Skeletal muscle tissue (tissue), 4 donors: ENCODE measurements around the gene PLEKHA7. TPM values are rescaled to one million over a fixed set of nuclear protein-coding genes. Genes with fewer than 3 reads are reported as not detected.

Source experiments
- H3K27ac ChIP-seq: one replicate; pipeline ENCODE4 v1.7.0; 2013; ENCODE audit warnings: mild to moderate bottlenecking, low read depth, low read length, inconsistent platforms
- H3K27me3 ChIP-seq, 3 donors: one replicate each; pipeline ENCODE4 v1.7.0; 2013; ENCODE audit warnings: low read length in 3 of 3; ENCODE audit not compliant: control insufficient read depth in 3 of 3, insufficient read depth in 3 of 3
- H3K36me3 ChIP-seq, 3 donors: one replicate each; pipeline ENCODE4 v1.7.0; 2013; ENCODE audit warnings: low read length in 3 of 3; ENCODE audit not compliant: control insufficient read depth in 3 of 3, insufficient read depth in 3 of 3
- H3K4me1 ChIP-seq, 3 donors: one replicate each; pipeline ENCODE4 v1.7.0; 2013; ENCODE audit warnings: low read length in 3 of 3, mild to moderate bottlenecking in 3 of 3; ENCODE audit not compliant: control insufficient read depth in 3 of 3, insufficient read depth in 3 of 3
- H3K4me3 ChIP-seq, 3 donors: one replicate each; pipeline ENCODE4 v1.7.0; 2013; ENCODE audit warnings: low read length in 3 of 3
- H3K9ac ChIP-seq, 3 donors: one replicate each; pipeline ENCODE4 v1.7.0; 2013; ENCODE audit warnings: low read length in 3 of 3, mild to moderate bottlenecking in 3 of 3, moderate library complexity in 2 of 3, low read depth in 1 of 3
- H3K9me3 ChIP-seq, 3 donors: one replicate each; pipeline ENCODE4 v1.7.0; 2013; ENCODE audit warnings: low read length in 3 of 3; ENCODE audit not compliant: control insufficient read depth in 3 of 3
- total RNA-seq: library from RNA; depleted of rRNA; stranded (reverse); fragments of >200 nt; gene quantifications from one replicate; pipeline ENCODE4 v1.2.3, GENCODE V29; 2014
- donor health status: Osteomylitis.

The PLEKHA7 gene
- total RNA-seq, 1 donor from 2014 or later: 5.2 TPM

- Histone ChIP-seq H3K27me3 (no peaks in the 10 kb centered on the region), H3K4me1 (peaks cover 10 to 20% (median 13%) of the 10 kb centered on the region in 3 donors), H3K36me3 (no peaks in the 10 kb centered on the region), H3K4me3 (no peak overlapping the region), H3K9ac (no peak overlapping the region), H3K9me3 (no peaks in the 10 kb centered on the region), H3K27ac (no peak overlapping the region)
These were observed 238.5 kb downstream of the PLEKHA7 start for GRCh38 chr11:16775614-16776283.

DNA sequence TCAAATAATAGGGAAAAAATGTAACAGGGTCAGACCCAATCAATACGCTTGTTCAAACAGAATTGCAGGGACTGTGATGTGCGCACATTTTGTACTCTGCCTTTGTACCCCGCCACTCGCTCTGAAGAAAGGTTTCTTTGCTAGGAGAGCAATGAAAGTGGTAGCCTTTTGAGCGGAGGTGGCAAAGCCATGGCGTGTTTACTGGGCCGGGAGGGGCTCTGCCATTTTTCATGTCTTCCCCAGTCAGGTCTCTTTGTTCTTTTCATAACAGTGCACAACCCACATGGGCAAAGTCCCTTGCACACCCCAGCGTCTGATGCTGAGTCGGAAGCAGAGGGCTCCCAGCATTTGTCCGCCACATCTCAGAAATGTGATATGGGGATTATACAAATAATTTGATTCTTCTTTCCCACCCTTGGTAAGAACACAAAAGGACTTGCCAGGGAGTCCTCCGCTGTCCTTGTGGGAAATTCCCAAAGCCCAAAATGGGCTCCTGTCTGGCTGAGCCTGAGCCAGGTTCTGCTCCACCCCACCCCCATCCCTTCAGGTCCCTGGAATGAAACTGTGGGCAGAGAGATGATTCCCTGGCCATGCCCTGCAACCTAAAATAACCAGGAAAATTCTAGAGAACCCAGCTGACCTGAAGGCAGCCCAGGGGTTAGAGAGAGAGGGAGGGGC, 239.1 kb downstream of the PLEKHA7 start:
- H3K9ac ChIP-seq: no peak overlapping the region
- H3K27me3 ChIP-seq: no peaks in the 10 kb centered on the region
- H3K4me3 ChIP-seq: no peak overlapping the region

GRCh38 chr11:16773981-16774935, 240.0 kb downstream of the PLEKHA7 start:
- Histone ChIP-seq H3K27me3 (no peaks in the 10 kb centered on the region), H3K27ac (no peak overlapping the region), H3K9ac (no peak overlapping the region), H3K4me1 (peaks cover 10 to 20% (median 13%) of the 10 kb centered on the region in 3 donors), H3K4me3 (no peak overlapping the region), H3K36me3 (no peaks in the 10 kb centered on the region), H3K9me3 (no peaks in the 10 kb centered on the region)

More for the DNA sequence above, 239.1 kb downstream of the PLEKHA7 start:
- Histone ChIP-seq H3K36me3 (no peaks in the 10 kb centered on the region), H3K4me1 (peaks cover 10 to 20% (median 13%) of the 10 kb centered on the region in 3 donors), H3K27ac (no peak overlapping the region), H3K9me3 (no peaks in the 10 kb centered on the region)

- H3K36me3 ChIP-seq: no peaks in the 10 kb centered on the region
These were observed 242.1 kb downstream of the PLEKHA7 start for GRCh38 chr11:16772141-16772512.

GRCh38 chr11:16771350-16772140, 242.7 kb downstream of the PLEKHA7 start:
- H3K27me3 ChIP-seq: peaks cover 0 to 4% (median 0%) of the 10 kb centered on the region in 3 donors
- H3K36me3 ChIP-seq: no peaks in the 10 kb centered on the region
- no peak overlapping the region for H3K4me3 ChIP-seq
- no peak overlapping the region for H3K9ac ChIP-seq
- H3K9me3 ChIP-seq: no peaks in the 10 kb centered on the region
- H3K4me1 ChIP-seq: peaks cover 10 to 15% (median 13%) of the 10 kb centered on the region in 3 donors
- no peak overlapping the region for H3K27ac ChIP-seq

More at GRCh38 chr11:16772141-16772512, 242.1 kb downstream of the PLEKHA7 start:
- Histone ChIP-seq H3K9ac (no peak overlapping the region), H3K4me1 (peaks cover 10 to 20% (median 13%) of the 10 kb centered on the region in 3 donors), H3K9me3 (no peaks in the 10 kb centered on the region), H3K27ac (no peak overlapping the region), H3K4me3 (no peak overlapping the region), H3K27me3 (peaks cover 0 to 4% (median 0%) of the 10 kb centered on the region in 3 donors)

GRCh38 chr11:16770016-16770415, 244.2 kb downstream of the PLEKHA7 start:
- no peak overlapping the region for H3K4me3 ChIP-seq
- no peaks in the 10 kb centered on the region for H3K9me3 ChIP-seq
- H3K27me3 ChIP-seq: peaks cover 0 to 4% (median 4%) of the 10 kb centered on the region in 3 donors
- no peaks in the 10 kb centered on the region for H3K36me3 ChIP-seq
- H3K4me1 ChIP-seq: peaks cover 0 to 5% (median under 1%) of the 10 kb centered on the region in 3 donors
- no peak overlapping the region for H3K9ac ChIP-seq
- H3K27ac ChIP-seq: no peak overlapping the region

GRCh38 chr11:16769386-16769785, 244.8 kb downstream of the PLEKHA7 start:
- H3K9me3 ChIP-seq: no peaks in the 10 kb centered on the region
- no peak overlapping the region for H3K4me3 ChIP-seq
- H3K27ac ChIP-seq: no peak overlapping the region
- no peaks in the 10 kb centered on the region for H3K36me3 ChIP-seq
- H3K27me3 ChIP-seq: peaks cover 0 to 4% (median 4%) of the 10 kb centered on the region in 3 donors
- peaks cover 0 to 3% (median 0%) of the 10 kb centered on the region in 3 donors for H3K4me1 ChIP-seq
- H3K9ac ChIP-seq: no peak overlapping the region

GRCh38 chr11:16767957-16768356, 246.3 kb downstream of the PLEKHA7 start:
- Histone ChIP-seq H3K27me3 (peaks cover 0 to 4% (median 4%) of the 10 kb centered on the region in 3 donors), H3K4me3 (no peak overlapping the region), H3K4me1 (no peaks in the 10 kb centered on the region), H3K36me3 (no peaks in the 10 kb centered on the region), H3K9ac (no peak overlapping the region), H3K9me3 (no peaks in the 10 kb centered on the region), H3K27ac (no peak overlapping the region)

DNA sequence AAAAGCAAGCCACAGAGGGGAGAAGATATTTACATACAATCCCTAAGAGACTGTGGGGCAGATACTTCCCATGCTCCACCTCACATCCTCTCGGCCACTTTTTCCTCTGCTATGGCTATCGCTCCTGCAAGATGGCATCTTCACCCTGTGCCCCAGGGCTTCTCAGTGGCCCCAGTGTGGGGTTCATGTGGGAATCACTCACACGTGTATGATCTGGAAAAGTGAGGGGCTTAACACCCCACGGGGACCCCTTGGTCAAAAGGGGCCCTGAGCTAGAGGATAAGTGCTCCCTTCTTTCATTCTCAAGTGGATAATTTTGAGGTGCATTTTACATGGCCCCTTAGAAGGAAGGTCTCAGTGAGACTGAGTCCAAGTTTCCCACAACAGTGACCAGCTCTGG, 247.1 kb downstream of the PLEKHA7 start:
- Histone ChIP-seq H3K36me3 (no peaks in the 10 kb centered on the region), H3K9ac (no peak overlapping the region), H3K4me3 (no peak overlapping the region), H3K4me1 (no peaks in the 10 kb centered on the region), H3K9me3 (no peaks in the 10 kb centered on the region), H3K27me3 (peaks cover 0 to 4% (median 4%) of the 10 kb centered on the region in 3 donors), H3K27ac (no peak overlapping the region)
